Upper lobe of right lung (tissue), 1 donor: ENCODE results near the gene ALOX5. TPM values are rescaled to one million over a fixed set of nuclear protein-coding genes. Genes with fewer than 3 reads are reported as not detected.

Experiments
- ATAC-seq: fragments of 200-7000 bp; cut with Tn5 transposase; one replicate; pipeline ENCODE4 v1.9.1; 2020; ENCODE audit warnings: mild to moderate bottlenecking, moderate library complexity
- DNase-seq: peaks from one replicate; pipeline ENCODE4 v3.0.0-alpha.2; 2020
- H3K27ac ChIP-seq: fragments of 200-600 bp; one replicate; pipeline ENCODE4 v1.8.0; 2022
- H3K27me3 ChIP-seq: fragments of 200-600 bp; one replicate; pipeline ENCODE4 v1.8.0; 2022; ENCODE audit warnings: mild to moderate bottlenecking
- H3K36me3 ChIP-seq: fragments of 200-600 bp; one replicate; pipeline ENCODE4 v1.8.0; 2022
- H3K4me1 ChIP-seq: fragments of 200-600 bp; one replicate; pipeline ENCODE4 v1.8.0; 2022
- H3K4me3 ChIP-seq: fragments of 200-600 bp; one replicate; pipeline ENCODE4 v1.8.0; 2022; ENCODE audit warnings: mild to moderate bottlenecking
- H3K9me3 ChIP-seq: fragments of 200-600 bp; one replicate; pipeline ENCODE4 v1.8.0; 2022
- intact Hi-C: fragments of 100-400 bp; cut with DNase I; formaldehyde crosslinking; loops from one replicate; pipeline ENCODE4 v1.11.0; 2022
- total RNA-seq: library from RNA; stranded (reverse); fragmentation: NEBNext Ultra II Directional; extraction: Animal tissue kit (Norgen Biotek cat#: 25700); gene quantifications from one replicate; pipeline ENCODE4 v1.2.1, GENCODE V29; 2021
- TF ChIP-seq, protein P1 (sequence below): fragments of 200-600 bp; IDR thresholded peaks from one replicate; pipeline ENCODE4 v1.8.0; 2022; ENCODE audit warnings: antibody characterized with exemption
- donor health status: DM: no; HTN: yes; CAD: no; lungs with severe emphysema.

Gene ALOX5
- total RNA-seq, 1 donor from 2014 or later = 128 TPM

DNA sequence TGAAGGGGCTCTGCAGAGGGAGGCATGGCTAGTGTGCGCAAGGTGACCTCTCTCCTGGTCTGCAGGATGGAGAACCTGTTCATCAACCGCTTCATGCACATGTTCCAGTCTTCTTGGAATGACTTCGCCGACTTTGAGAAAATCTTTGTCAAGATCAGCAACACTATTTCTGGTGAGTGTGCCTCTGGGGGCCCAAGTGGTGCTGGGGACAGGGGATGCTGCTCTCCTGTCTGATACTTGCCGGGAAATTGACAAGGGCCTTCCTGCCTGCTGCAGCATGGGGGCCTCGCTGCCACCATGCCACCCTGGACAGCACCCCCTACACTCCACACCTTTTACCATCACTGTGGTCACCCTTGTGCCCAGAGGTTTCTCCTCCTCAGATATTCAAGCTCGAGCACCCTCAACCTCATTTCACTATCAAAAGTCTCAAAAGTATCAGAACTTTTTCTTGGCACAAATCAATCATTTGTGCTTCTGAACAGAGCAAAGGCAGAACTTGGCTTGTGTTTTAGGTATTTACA, 50.0 kb downstream of the ALOX5 start:
- intact Hi-C loops = no loop called here
- no peak overlapping the region for H3K4me3 ChIP-seq
- H3K27me3 ChIP-seq = peaks cover 13% of the 10 kb centered on the region
- no peaks in the 10 kb centered on the region for H3K9me3 ChIP-seq
- DNase-seq (peak; percentile 28), ATAC-seq (no peak)
- no peaks in the 10 kb centered on the region for H3K36me3 ChIP-seq
- TF ChIP-seq, protein P1, sequence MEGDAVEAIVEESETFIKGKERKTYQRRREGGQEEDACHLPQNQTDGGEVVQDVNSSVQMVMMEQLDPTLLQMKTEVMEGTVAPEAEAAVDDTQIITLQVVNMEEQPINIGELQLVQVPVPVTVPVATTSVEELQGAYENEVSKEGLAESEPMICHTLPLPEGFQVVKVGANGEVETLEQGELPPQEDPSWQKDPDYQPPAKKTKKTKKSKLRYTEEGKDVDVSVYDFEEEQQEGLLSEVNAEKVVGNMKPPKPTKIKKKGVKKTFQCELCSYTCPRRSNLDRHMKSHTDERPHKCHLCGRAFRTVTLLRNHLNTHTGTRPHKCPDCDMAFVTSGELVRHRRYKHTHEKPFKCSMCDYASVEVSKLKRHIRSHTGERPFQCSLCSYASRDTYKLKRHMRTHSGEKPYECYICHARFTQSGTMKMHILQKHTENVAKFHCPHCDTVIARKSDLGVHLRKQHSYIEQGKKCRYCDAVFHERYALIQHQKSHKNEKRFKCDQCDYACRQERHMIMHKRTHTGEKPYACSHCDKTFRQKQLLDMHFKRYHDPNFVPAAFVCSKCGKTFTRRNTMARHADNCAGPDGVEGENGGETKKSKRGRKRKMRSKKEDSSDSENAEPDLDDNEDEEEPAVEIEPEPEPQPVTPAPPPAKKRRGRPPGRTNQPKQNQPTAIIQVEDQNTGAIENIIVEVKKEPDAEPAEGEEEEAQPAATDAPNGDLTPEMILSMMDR = no peak
- no peak overlapping the region for H3K27ac ChIP-seq
- H3K4me1 ChIP-seq = peaks cover 35% of the 10 kb centered on the region

DNA sequence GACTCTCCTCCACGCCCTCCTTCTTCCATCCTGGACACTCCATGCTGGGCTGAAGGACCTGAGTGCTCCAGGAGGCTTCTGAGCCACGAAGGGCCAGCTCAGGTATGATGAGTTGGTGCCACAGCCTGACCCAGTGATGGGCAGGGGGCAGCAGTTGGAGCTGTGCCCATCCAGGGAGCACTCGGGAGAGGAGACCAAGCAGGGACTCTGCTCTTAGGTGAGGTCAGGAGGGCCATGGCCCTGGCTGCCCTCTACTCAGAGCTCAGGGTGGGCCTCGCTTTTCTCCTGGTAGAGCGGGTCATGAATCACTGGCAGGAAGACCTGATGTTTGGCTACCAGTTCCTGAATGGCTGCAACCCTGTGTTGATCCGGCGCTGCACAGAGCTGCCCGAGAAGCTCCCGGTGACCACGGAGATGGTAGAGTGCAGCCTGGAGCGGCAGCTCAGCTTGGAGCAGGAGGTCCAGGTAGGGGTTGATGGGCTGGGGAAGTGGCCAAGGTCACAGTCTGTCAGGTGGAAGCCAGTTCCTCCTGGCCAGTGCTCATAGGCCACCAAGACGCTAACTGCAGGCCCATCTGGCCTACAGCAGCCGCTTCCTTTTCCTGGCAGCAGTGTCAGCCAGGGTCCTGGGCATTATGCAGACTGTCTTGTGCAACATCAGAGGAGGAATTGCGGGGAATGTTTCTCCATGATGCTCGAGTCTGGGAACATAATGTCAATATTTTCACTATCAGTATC, 50.8 kb downstream of the ALOX5 start:
- DNase-seq = peak; percentile 57
- H3K4me1 ChIP-seq = peaks cover 28% of the 10 kb centered on the region
- peak; percentile 41 for ATAC-seq
- peaks cover 21% of the 10 kb centered on the region for H3K27me3 ChIP-seq
- TF ChIP-seq, protein P1 = no peak
- intact Hi-C loops = no loop called here
- no peak overlapping the region for H3K27ac ChIP-seq
- no peaks in the 10 kb centered on the region for H3K36me3 ChIP-seq
- H3K4me3 ChIP-seq = no peak overlapping the region
- H3K9me3 ChIP-seq = no peaks in the 10 kb centered on the region

- TF ChIP-seq, protein P1 = no peak
- no peaks in the 10 kb centered on the region for H3K36me3 ChIP-seq
- intact Hi-C loops = no loop called here
- H3K9me3 ChIP-seq = no peaks in the 10 kb centered on the region
- peaks cover 18% of the 10 kb centered on the region for H3K4me1 ChIP-seq
- no peak overlapping the region for H3K27ac ChIP-seq
- H3K4me3 ChIP-seq = no peak overlapping the region
- DNase-seq = peak; percentile 57
- peak; percentile 17 for ATAC-seq
- peaks cover 23% of the 10 kb centered on the region for H3K27me3 ChIP-seq
These were observed 51.9 kb downstream of the ALOX5 start for GRCh38 chr10:45425621-45426563.

DNA sequence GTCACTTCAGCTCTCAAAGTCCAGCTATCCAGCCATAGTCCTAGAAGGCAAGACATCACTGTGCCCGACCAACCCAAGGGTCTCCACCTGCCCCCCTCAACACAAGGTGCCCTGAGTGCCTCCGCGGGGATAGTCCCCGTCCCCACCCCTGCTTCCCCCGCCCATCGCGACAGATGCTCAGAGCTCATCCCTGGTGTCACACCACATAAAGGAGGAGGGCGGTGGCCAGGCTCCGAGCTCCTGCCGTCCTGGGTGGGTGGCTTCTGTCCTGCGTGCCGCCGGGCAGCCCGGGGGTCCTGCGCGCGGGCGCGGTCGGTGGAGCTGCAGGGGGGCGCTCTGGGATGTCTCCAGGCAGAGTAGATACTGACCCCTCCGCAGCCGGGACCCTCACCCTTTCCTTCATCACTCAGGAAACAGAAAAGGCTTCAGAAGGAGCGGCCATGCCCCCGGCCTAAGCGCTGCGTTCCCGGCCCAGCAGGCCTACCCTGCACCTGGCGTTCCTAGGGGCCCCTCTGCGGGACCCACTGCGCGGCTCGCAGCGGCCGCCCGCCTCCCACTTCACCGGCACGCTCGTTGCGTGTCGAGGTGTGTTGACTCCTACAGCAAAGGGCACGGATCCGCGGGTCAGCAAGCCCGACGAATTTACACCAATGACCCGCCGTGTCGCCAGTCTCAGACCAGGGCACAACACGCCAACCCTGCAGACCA, 53.4 kb downstream of the ALOX5 start:
- DNase-seq = peak; percentile 60
- H3K36me3 ChIP-seq = no peaks in the 10 kb centered on the region
- H3K4me3 ChIP-seq = no peak overlapping the region
- TF ChIP-seq, protein P1 = no peak
- H3K9me3 ChIP-seq = no peaks in the 10 kb centered on the region
- no peak for ATAC-seq
- intact Hi-C loops = no loop called here
- H3K27me3 ChIP-seq = peaks cover 23% of the 10 kb centered on the region
- peaks cover 12% of the 10 kb centered on the region for H3K4me1 ChIP-seq
- no peak overlapping the region for H3K27ac ChIP-seq

- H3K9me3 ChIP-seq = no peaks in the 10 kb centered on the region
- ATAC-seq (no peak), DNase-seq (no peak)
- H3K4me3 ChIP-seq = no peak overlapping the region
- intact Hi-C loops = no loop called here
- no peaks in the 10 kb centered on the region for H3K36me3 ChIP-seq
- TF ChIP-seq, protein P1 = no peak
- no peak overlapping the region for H3K27ac ChIP-seq
- H3K27me3 ChIP-seq = peaks cover 23% of the 10 kb centered on the region
- H3K4me1 ChIP-seq = peaks cover 12% of the 10 kb centered on the region
These were observed 54.0 kb downstream of the ALOX5 start for GRCh38 chr10:45427970-45428366.
